HG03378 (cell line): Measurements from ENCODE around the gene TIMM22.
"Not testable (repeated sequence)": the region's sequence is repeated elsewhere in the genome, so short reads cannot be mapped to it uniquely, and the experiment has no call there.

ENCODE experiments used
- ATAC-seq: cut with Tn5 transposase; IDR thresholded peaks from one replicate; pipeline ENCODE4 v1.9.1; 2021; ENCODE audit warnings: mild to moderate bottlenecking, moderate library complexity; ENCODE audit not compliant: unreplicated experiment

The TIMM22 gene

DNA sequence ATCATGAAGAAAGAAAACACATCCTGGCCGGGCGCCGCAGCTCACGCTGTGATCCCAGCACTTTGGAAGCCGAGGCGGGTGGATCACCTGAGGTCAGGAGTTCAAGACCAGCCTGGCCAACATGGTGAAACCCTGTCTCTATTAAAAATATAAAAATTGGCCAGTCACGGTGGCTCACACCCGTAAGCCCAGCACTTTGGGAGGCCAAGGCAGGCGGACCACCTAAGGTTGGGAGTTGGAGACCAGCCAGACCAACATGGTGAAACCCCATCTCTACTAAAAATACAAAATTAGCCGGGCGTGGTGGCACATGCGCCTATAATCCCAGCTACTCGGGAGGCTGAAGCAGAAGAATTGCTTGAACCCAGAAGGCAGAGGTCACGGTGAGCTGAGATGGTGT is 25.1 kb upstream of the TIMM22 start:
- ATAC-seq, result not testable (repeated sequence)

DNA sequence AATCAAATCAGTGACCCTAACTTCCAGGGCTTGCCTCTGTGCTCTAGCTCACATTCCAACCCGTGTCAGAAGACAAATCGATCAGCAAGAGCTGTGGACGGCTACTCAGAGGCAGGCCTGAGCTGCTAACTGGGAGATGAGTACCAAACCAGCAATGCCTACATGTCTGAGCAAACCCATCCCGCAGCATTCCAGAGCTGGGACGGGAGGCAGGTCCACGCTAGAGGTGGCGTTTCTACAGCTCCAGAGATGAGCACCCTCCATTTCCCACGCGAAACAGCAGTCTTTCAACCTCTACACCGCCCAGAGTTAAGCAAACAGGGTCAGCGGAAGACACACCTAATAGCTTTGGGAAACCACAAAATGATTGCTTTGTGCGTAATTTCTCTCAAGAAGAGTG is 23.9 kb upstream of the TIMM22 start:
- no peak for ATAC-seq

DNA sequence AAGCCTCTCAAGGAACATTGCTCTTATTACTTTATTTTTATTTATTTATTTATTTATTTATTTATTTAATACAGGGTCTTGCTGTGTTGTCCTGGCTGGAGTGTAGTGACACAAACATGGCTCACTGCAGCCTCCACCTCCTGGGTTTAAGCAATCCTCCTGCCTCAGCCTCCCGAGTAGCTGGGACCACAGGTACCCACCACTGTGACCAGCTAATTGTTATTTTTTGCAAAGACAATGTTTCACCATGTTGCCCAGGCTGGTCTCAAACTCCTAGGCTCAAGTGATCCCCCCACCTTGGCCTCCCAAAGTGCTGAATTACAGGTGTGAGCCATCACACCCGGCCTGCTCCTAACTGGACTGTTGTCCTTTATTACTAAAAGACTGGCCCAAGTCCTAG is 22.2 kb upstream of the TIMM22 start:
- ATAC-seq, result not testable (repeated sequence)

DNA sequence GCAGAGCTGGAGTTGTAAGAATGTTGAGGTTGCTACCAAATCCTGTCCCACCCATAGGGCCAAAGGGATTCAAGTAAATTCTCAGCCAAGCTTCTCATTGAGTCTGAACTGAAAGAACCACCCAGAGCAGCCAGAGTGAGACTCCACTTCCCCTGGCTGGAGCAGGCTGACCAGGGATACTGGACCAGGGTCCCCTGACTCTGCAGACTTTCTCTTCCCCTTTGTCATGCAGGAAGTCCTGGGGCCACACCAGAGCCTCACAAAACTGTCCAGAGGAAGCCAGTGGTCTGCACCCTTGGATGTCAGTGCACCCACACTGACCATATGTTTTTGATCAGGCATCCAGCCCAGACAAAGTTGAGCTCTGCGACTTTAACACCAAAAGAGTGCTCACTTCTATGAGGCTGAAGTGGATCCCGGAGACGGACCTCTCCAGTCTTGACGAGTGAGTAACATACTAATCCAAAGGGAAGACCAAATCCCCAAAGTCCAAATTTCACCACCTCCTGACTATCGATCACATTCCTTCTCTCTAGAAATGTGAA is 21.5 kb upstream of the TIMM22 start:
- ATAC-seq, result no peak

DNA sequence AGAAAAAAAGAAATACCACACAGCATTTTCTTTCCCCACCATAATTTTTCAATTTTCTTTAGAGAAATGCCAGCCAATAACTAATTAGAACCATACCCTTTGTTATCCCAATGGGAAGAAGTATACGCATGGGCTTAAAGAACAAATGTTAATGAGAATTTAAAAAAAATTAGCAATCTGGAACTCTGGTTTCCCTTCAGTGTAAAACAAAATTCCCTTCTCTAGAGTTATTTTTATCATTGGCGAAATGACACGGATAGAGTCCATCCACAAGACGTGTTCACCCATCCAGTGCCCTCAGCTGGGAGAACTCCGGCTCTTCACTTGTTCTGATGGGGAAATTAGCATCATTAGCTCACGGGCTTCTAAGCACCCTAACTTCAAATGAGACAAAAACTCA is 20.6 kb upstream of the TIMM22 start:
- no peak for ATAC-seq

DNA sequence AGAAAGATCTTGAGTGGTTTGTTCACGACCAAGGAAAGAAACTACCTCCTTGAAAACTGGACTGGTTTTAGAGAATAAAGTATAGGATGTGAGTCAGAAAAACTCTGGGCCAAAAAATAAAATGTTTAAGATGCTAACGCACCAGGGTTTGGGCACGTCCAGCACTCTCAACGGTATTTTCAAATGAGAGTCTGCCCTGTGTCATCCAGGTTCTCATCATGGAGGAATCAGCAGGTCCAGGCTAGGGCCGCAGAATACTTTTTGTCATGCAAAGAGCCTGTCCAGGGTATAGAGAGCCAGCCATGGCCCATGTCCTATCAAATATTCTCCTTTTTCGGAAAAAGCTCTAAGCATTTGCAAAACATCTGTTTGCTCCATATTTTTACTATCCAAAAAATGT is 19.8 kb upstream of the TIMM22 start:
- ATAC-seq, result no peak

DNA sequence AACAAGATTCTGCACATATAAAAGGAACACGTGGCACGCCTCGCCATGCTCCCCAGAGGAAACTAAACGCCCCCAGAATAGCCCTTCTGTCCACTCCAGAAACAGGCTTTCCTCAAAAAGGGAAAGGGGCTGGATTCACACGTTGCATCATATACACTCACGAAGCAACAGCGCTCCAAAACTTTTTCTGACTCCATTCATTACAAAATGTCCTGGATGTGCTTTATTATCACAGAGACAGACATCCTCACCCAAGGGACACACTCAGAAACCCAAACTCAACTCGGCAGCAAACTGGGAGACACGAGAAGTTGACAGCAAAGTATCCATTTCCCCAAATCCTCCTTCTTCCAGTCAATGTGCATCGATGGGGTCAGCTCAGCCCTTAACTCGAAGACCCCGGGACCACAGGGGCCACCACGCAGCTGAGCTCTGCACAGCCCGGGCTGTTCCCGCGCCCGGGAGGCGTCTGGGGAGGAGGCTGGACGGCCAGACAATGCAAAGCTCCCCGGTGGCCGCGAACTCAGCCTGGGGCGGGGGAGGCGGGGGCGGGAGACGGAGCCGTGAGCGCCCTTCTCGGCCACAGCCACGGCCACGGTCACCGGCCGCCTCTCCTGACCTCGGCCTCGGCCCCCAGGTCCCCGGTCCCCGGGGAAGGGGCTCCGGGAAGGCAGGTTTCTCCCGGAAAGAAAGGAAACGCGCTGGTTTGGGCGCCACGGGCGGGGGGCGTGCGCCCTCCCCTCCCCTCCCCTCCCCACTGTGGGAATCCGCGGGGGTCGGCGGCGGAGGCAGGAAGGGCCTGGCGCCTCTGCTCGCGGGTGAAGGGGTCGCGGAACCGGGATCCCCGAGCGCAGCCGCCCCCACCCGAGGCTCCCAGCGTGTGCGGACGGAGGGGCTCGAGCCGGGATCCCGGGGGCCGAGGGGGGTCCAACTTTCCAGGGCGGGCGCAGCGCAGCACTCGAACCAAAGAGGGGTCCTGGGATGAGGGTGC is 18.5 kb upstream of the TIMM22 start:
- ATAC-seq, result no peak

DNA sequence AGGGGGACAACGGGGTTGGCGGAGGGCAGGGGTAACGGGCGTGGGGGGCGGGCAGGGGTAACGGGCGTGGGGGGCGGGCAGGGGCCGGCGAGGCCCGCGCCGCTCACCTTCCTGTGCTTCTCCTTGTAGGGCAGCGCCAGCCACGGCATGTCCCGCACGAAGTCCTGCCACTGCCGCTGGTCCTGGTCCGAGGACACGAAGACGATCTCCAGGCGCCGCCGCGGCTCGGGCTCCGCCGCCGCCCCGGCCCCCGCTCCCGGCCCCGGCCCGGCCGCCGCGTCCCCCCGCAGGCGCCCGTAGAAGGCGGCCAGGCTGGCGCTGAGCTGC is 17.8 kb upstream of the TIMM22 start:
- no peak for ATAC-seq

DNA sequence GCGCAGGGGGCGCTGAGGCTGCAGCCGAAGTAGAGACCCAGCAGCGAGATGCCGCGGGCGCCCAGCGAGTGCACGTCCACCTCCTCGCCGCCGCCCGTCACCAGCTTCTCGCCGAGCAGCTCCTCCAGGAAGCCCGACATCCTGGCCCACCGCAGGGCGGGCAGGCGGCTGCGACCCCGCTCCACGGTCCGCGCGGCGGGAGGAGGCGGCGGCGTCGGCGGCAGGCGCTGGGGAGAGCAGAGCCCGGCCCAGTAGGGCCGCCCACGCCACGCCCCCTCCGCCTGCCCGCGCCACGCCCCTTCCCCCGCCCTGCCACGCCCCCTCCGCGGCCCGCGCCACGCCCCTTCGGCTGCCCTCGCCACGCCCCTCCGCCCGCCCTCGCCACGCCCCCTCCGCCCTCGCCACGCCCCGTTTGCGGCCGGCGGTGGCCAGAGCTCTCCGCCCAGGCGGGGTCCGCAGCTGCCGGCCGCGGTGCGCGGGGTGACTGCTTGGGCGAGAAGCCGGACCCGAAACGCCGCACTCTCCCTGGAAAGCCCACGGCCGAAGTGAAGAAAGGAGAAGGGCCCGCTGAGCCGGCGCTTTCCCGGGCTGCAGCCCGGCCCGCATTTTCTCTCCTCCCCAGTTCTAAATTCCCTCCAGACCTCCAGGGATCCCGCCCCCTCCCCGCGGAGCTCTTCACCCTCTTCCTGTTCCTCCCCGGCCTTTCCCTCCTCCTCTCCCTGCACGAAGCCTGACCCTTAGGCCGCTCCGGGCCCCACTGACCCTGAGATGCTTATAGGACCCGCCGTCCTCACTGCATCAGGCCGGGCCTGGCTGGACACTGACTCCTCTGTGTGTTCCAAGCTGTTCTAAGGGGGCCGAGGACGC is 17.2 kb upstream of the TIMM22 start, which contains the start of gene NXN:
Gene NXN (minus strand): TSS at position 238 of the 867 bp plus-strand sequence.
- ATAC-seq, result no peak

DNA sequence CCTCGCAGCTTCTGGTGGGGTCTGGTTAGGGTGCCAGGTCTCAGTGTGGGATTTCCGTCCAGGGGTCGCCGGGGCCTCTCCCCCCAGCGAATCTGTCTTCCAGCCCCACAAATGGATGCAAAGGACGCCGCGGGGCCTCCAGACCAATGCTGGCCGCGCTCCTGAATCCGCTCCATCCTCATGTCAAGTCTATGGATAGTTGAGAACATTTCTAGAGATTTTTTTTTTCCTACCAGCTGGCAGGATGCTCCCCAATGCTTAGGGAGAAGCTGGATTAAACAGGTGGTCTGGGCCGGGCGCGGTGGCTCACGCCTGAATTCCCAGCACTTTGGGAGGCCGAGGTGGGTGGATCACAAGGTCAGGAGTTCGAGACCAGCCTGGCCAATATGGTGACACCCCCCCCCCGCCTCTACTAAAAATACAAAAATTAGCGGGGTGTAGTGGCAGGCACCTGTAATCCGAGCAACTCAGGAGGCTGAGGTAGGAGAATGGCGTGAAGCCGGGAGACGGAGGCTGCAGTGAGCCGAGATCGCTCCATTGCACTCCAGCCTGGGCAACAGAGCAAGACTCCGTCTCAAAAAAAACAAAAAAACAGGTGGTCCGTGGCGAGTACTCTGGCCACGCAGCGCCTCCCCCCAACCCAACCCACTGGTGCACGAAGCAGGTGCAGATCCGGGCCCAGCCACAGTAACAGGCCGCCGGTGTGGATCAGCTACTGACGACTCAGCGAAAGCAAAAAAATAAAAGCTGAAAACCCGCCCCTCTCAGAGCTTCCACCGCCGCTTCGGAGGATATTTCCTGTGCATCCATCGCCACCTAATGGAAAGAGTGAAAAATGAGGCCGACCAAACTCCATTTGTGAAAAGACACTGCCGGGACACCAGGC is 16.3 kb upstream of the TIMM22 start:
- ATAC-seq, result peak; percentile 59

DNA sequence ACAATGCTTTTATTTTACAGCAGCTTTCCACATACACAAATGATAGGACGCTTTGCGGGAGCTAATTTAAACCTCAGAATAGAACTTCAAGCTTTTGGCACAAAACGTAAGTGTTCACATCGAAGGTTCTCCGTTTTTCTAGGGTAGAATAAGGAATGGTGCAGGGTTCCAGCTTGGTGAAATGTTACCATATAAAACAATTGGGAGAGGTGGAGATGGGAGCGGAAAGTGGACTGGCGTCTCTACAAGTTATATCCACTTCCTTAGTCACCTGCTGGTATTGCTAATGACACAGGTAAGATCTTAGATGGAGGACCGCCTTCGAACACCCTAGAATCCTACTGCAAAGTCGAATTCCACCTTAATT is 15.7 kb upstream of the TIMM22 start:
- no peak for ATAC-seq

DNA sequence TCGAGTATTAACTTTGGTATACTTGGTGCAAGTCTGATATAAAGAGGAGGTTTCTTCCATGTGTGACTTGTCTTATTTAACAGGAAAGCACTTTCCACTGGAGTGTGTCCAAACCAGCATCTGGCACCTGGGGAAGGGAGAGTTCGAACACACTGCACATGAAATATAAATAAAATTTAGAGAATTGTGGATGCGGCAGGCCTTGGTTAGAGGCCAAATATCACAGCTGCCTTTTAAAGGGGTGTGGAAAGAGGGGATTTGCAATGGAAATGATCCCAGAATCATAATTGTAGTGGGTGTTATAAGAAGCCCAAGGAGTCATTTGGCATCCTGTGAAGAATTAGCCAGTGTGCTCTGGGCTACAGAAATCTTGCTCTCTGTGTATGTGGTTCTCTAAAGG is 13.0 kb upstream of the TIMM22 start:
- ATAC-seq, result no peak

DNA sequence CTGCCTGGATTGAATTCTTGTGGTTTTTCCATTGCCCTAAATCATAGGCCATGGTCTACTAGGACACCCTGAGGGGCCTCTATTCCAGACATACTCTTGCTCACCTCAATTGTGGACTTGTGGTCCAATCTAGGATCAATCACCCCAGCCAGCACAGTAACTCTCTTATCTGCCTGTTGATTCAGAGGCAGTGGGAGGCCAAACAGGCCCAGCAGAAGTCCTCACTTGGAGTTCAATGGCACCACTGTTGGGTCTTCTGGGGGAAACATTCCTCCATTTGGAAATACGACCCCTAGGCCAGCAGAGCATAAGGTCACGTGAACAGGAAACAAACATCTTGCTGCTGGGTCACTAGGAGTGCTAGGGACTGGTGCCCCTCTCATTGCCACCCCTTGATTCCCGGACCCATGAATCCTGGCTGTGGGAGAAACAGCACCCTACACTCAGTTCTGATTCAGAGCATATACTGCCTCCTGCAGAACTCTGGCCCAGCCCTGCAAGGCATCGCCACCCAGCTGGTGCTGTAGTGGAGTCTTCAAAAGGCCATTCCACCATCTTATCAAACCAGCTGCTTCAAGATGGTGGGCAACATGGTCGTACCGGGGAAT is 10.5 kb upstream of the TIMM22 start:
- no peak for ATAC-seq

DNA sequence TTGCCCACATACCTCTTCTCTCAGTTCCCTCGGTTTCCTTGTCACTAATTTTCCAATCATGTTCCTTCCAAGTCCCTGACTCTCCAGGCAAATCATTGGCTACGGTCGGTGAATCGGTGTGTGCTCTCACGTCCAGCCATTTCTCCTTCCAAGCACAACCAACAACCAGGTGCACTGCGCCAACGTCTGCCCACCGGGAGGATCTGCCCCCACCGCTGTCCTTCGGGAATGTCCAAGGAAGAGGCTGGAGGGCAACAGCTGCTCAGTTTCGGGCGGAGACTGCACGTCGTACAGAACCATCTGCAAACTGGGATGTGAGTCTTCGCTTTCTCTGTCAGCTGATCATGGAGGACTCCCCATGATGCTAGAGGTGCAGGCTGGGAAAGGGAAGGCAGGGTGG is 9.0 kb upstream of the TIMM22 start:
- no peak for ATAC-seq

DNA sequence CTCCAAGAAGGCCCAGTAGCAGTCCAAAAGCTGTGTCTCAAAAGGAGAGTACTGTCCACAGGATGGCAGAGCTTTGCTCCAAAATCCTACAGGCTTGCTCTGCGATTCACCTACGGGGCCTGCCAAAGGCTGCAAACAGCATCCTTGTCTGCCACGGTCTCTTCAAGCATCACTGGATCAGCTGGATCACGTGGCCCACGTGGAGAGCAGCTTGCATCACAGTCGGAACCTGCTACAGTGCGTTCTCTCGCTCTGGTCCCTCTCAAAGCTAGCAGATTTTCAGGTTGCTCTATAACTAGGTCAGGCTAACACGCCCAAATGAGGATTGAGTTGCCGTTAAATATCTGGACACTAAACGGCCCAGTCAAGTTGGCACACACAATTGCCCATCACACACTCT is 8.4 kb upstream of the TIMM22 start:
- no peak for ATAC-seq

DNA sequence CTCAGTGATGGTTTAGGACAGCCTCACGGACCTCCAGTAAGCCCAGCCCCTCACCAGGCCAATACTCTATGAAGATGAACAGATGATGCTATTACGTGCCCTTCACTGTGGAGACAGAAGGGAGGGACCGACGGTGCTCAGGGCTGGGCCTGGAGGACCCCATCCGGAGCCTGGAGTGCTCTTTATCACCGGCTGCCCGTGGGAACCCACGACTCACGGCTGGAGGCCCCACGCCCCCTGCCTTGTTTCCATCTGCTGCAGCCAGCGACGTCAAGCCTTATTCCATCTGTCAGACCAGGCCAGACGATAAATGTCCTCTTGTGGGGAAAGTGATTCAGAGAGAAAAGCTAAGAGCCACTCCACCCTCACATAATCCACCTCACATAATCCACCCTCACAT is 4.0 kb upstream of the TIMM22 start:
- ATAC-seq, result no peak

DNA sequence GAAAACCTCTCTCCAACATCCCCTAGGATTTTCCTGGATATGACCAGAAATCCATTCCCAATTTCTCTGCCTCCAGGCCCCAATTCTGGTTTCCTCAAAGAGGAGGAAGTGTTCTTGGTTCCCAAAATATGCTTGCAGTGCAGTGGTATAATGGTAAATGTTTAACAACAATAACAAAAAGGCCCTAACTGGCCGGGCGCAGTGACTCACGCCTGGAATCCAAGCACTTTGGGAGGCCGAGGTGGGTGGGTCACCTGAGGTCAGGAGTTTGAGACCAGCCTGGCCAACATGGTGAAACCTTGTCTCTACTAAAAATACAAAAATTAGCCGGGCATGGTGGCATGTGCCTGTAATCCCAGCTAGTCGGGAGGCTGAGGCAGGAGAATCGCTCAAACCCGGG is 1.6 kb upstream of the TIMM22 start:
- ATAC-seq, result not testable (repeated sequence)

DNA sequence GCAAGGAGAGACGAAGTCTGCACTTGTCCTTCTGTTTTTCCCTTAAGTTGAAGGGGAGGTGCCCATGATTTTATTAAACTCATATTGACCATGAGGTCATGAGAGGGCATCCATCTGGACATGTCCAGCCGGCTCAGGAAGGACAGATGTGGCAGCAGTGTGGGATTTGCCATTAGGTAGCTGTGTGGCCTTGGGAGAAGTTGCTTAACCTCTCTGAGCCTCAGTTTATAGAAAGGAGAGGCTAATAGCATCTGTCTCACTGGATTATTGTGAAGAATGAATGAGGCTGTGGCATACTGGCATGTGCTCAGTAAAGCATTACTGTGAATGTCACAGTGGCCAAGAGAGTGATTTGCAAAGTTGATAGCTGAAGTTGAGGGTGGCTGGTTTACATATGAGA is 1.2 kb downstream of the TIMM22 start:
- no peak for ATAC-seq

DNA sequence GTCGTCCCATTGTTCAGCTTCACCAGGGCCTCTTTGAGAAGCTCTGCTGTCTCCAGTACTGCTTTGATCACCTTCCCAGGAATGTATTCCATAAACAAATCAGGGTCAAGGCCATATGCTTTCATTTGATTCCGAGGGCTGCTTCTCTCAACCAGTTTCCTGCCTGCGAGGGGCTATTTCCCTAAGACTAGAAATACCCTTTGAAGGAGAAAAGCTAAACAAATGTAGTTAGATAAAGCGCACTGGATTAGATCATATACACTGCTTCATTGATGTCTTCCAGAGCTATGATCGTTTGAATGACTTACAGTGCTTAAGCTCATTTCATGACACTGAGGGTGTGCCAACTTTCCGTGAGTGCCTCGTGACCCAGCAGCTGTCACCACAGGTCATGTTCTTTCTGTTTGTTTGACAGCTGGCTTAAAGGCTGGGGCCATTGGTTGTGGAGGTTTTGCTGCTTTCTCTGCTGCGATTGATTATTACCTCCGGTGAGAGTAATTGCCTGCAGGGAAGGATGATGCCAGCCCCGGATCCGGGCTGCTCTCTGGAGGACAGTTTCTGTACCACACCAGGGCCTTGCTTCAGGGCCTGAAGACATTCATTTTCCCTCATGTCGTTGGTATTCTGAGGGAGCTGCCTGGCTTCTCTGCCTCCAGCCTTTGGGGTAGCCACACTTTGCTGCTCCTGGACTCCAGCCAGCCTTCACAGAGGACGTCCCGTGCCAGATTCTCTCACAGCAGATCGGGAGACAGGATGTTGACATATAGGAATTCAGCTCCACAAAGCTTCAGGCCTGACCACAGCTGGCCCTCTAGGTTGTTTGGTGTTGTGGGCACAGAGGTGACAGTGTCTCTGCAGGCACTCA is 3.9 kb downstream of the TIMM22 start:
- no peak for ATAC-seq
